Cardiac septum (tissue), 1 donor: ENCODE measurements around the gene WFDC5. TPM values are rescaled to one million over a fixed set of nuclear protein-coding genes. Genes with fewer than 3 reads are reported as not detected.
"Not testable (repeated sequence)": the region's sequence is repeated elsewhere in the genome, so short reads cannot be mapped to it uniquely, and the experiment has no call there.

Source experiments
- DNase-seq: peaks from one replicate; pipeline ENCODE4 v3.0.0-alpha.2; 2020; ENCODE audit warnings: low spot score
- intact Hi-C: fragments of 100-400 bp; cut with DNase I; formaldehyde crosslinking; loops from one replicate; pipeline ENCODE4 v1.14.0; 2022
- total RNA-seq: library from RNA; stranded (reverse); fragmentation: NEBNext Ultra II Directional; extraction: Animal tissue kit (Norgen Biotek cat#: 25700); gene quantifications from one replicate; pipeline ENCODE4 v1.2.1, GENCODE V29; 2021
- donor health status: DM: no; HTN: no; CAD: no.

WFDC5 gene
- total RNA-seq, 1 donor from 2014 or later, result not detected

DNA sequence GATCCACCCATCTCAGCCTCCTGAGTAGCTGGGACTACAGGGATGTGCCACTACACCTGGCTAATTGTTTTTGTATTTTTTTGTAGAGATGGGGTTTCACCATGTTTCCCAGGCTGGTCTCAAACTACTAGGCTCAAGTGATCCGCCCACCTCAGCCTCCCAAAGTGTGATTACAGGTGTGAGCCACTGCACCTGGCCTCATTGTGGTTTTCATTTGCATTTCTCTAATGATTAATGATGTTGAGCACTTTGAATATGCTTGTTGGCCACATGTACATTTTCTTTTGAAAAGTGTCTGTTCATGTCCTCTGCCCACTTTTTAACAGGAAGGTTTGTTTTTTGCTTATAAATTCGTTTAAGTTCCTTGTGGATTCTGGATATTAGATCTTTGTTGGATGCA lies 51.9 kb downstream of the WFDC5 start:
- intact Hi-C loops, DNase-seq: not testable (repeated sequence)

DNA sequence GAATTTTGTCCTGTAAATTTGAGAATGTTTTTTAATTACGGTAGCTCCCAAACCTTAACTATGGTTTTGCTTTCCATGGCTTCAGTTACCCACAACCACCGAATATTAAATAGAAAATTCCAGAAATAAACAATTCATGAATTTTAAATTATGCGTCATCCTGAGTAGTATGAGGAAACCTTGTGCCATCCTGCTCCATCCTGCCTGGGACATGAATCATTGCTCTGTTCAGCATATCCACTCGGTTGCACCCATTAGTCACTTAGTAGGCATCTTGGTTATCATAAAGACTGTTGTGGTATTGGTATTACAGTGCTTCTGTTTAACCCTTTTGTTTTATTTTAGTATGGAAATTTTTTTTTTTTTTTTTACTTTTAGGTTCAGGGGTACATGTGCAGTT lies 53.7 kb downstream of the WFDC5 start:
- no peak for DNase-seq
- intact Hi-C loops, result no loop called here

DNA sequence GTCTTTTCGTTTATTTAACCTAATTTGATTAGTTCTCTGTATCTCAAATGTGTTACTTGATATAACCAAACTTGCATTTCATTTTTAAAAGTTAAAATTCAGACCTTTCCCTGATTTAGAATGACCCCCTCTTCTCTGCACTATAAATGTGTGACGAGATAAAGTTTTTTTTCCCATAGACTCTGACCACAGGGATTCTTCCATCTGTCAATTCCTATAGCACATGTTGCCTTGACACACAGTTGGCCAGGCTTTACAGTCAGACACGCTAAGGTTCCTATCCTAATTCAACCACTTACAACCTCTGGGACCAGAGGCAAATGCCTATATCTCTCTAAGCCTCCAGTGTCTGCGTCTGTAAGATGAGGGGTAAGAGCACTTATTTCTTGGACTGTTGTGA lies 54.7 kb downstream of the WFDC5 start:
- DNase-seq, result no peak
- intact Hi-C loops, result no loop called here

Other genes with a start within 250 kb of the WFDC5 start
- 118 TPM for gene YWHAB, start 229.5 kb downstream of the WFDC5 start, total RNA-seq
- 4.7 TPM for gene PABPC1L, start 205.1 kb downstream of the WFDC5 start, total RNA-seq
- 10.7 TPM for gene TOMM34, start 154.8 kb downstream of the WFDC5 start, total RNA-seq
- 11.3 TPM for gene STK4, start 148.7 kb downstream of the WFDC5 start, total RNA-seq
- gene KCNS1, start 14.0 kb downstream of the WFDC5 start, total RNA-seq, result 0.08 TPM
- not detected for gene WFDC12, start 9.3 kb upstream of the WFDC5 start, total RNA-seq
- 0.62 TPM for gene PI3, start 59.7 kb upstream of the WFDC5 start, total RNA-seq
- not detected for gene SEMG1, start 91.9 kb upstream of the WFDC5 start, total RNA-seq
- not detected for gene SEMG2, start 106.2 kb upstream of the WFDC5 start, total RNA-seq
- 1.3 TPM for gene SLPI, start 139.4 kb upstream of the WFDC5 start, total RNA-seq
- gene RBPJL, start 191.7 kb upstream of the WFDC5 start, total RNA-seq, result not detected
- not detected for gene MATN4, start 193.1 kb upstream of the WFDC5 start, total RNA-seq
- gene SDC4, start 233.2 kb upstream of the WFDC5 start, total RNA-seq, result 100 TPM
- 17.4 TPM for gene SYS1, start 248.0 kb upstream of the WFDC5 start, total RNA-seq